Peyer's patch (tissue), 4 donors: ENCODE measurements around the gene METTL1. TPM values are rescaled to one million over a fixed set of nuclear protein-coding genes. Genes with fewer than 3 reads are reported as not detected.

Source experiments
- DNase-seq, 3 donors: peaks; one replicate each; pipeline ENCODE4 v3.0.0-alpha.2; 2017 to 2019
- H3K27ac ChIP-seq, 4 donors: fragments of 200-600 bp; sonication (generic); one replicate each; pipeline ENCODE4 v1.5.1; 2016 to 2019
- H3K27me3 ChIP-seq, 2 donors: fragments of 200-600 bp; sonication (generic); one replicate each; pipeline ENCODE4 v1.5.1; 2019
- H3K36me3 ChIP-seq, 3 donors: fragments of 200-600 bp; sonication (generic); one replicate each; pipeline ENCODE4 v1.5.1; 2016 to 2019
- H3K4me1 ChIP-seq, 4 donors: fragments of 200-600 bp; sonication (generic); one replicate each; pipeline ENCODE4 v1.5.1; 2016 to 2019
- H3K4me3 ChIP-seq, 4 donors: fragments of 200-600 bp; sonication (generic); 1 replicate in 3 of 4; 2 replicates in 1 of 4; pipeline ENCODE4 v1.5.1; 2016 to 2019; ENCODE audit warnings: mild to moderate bottlenecking in 1 of 4
- H3K9me3 ChIP-seq, 4 donors: fragments of 200-600 bp; sonication (generic); one replicate each; pipeline ENCODE4 v1.5.1; 2016 to 2019; ENCODE audit warnings: mild to moderate bottlenecking in 1 of 4
- POLR2A ChIP-seq, 2 donors: fragments of 450-650 bp; IDR thresholded peaks; one replicate each; pipeline ENCODE4 v1.5.1; 2017; ENCODE audit warnings: antibody characterized with exemption in 2 of 2, mild to moderate bottlenecking in 2 of 2, moderate library complexity in 2 of 2
- total RNA-seq, 4 donors: library from RNA; depleted of rRNA; stranded (reverse); fragments of >200 nt; gene quantifications; one replicate each; pipeline ENCODE4 v1.1.0, GENCODE V29; 2016
- TF ChIP-seq, protein P1 (sequence below), 6 experiments: fragments of 450-650 bp in 4 of 6; fragments of 200-600 bp in 2 of 6; sonication (generic) in 1 of 6; IDR thresholded peaks; one replicate each; pipeline ENCODE4 v1.5.1; 2017 to 2019; ENCODE audit warnings: antibody characterized with exemption in 6 of 6, mild to moderate bottlenecking in 3 of 6, moderate library complexity in 1 of 6

METTL1 gene
- total RNA-seq, 4 donors from 2014 or later: 1.2 to 26.4 (median 8.0) TPM

- no peak overlapping the region for H3K27ac ChIP-seq
- H3K9me3 ChIP-seq: no peaks in the 10 kb centered on the region
- TF ChIP-seq, protein P1, sequence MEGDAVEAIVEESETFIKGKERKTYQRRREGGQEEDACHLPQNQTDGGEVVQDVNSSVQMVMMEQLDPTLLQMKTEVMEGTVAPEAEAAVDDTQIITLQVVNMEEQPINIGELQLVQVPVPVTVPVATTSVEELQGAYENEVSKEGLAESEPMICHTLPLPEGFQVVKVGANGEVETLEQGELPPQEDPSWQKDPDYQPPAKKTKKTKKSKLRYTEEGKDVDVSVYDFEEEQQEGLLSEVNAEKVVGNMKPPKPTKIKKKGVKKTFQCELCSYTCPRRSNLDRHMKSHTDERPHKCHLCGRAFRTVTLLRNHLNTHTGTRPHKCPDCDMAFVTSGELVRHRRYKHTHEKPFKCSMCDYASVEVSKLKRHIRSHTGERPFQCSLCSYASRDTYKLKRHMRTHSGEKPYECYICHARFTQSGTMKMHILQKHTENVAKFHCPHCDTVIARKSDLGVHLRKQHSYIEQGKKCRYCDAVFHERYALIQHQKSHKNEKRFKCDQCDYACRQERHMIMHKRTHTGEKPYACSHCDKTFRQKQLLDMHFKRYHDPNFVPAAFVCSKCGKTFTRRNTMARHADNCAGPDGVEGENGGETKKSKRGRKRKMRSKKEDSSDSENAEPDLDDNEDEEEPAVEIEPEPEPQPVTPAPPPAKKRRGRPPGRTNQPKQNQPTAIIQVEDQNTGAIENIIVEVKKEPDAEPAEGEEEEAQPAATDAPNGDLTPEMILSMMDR (IDR thresholded peaks at IDR 0.05): no peak
- TF ChIP-seq POLR2A (IDR thresholded peaks at IDR 0.05): no peak
- H3K27me3 ChIP-seq: peaks cover 0 to 36% of the 10 kb centered on the region in 2 donors
- peaks cover 0 to 23% (median 2%) of the 10 kb centered on the region in 4 donors for H3K4me1 ChIP-seq
- peaks cover 0 to 6% (median 0%) of the 10 kb centered on the region in 3 donors for H3K36me3 ChIP-seq
- DNase-seq: peak in 1 of 3 donors; percentile 34
- H3K4me3 ChIP-seq: no peak overlapping the region
Observed at GRCh38 chr12:57732726-57733593, 38.9 kb downstream of the METTL1 start.

DNA sequence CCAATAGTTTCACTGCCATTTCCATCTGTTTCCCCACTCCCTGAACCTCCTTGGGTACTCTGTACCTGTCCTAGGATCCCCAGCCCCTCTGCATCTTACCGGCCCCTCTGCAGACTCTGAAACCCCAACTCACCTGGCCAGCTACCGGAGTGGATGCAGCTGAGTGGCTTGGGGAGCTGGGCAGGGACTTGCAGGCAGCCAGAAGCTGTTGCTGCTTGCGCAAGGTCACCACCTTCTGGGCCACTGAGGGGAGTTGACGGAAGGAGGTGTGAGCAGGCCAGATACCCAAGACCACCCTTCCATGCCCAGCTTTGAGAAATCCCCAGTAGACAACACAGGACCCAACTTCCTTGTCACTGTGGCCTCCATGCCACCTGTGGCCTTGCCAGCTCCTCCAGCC is 39.6 kb downstream of the METTL1 start:
- peaks cover 0 to 6% (median 0%) of the 10 kb centered on the region in 3 donors for H3K36me3 ChIP-seq
- no peak for TF ChIP-seq POLR2A (IDR thresholded peaks at IDR 0.05)
- TF ChIP-seq, protein P1 (IDR thresholded peaks at IDR 0.05): no peak

GRCh38 chr12:57731411-57732080 is 40.4 kb downstream of the METTL1 start:
- H3K4me3 ChIP-seq: no peak overlapping the region
- peaks cover 0 to 6% (median 0%) of the 10 kb centered on the region in 3 donors for H3K36me3 ChIP-seq
- TF ChIP-seq, protein P1 (IDR thresholded peaks at IDR 0.05): no peak
- TF ChIP-seq POLR2A (IDR thresholded peaks at IDR 0.05): no peak
- H3K27ac ChIP-seq: no peak overlapping the region
- H3K27me3 ChIP-seq: peaks cover 0 to 26% of the 10 kb centered on the region in 2 donors
- peak in 1 of 3 donors; percentile 38 for DNase-seq
- H3K9me3 ChIP-seq: no peaks in the 10 kb centered on the region
- H3K4me1 ChIP-seq: peaks cover 0 to 18% (median 0%) of the 10 kb centered on the region in 4 donors

More for the DNA sequence above, 39.6 kb downstream of the METTL1 start:
- peaks cover 0 to 19% (median 0%) of the 10 kb centered on the region in 4 donors for H3K4me1 ChIP-seq
- H3K27ac ChIP-seq: no peak overlapping the region
- no peak for DNase-seq
- peaks cover 0 to 32% of the 10 kb centered on the region in 2 donors for H3K27me3 ChIP-seq
- H3K9me3 ChIP-seq: no peaks in the 10 kb centered on the region
- H3K4me3 ChIP-seq: no peak overlapping the region

- Histone ChIP-seq H3K36me3 (peaks cover 0 to 6% (median 0%) of the 10 kb centered on the region in 3 donors), H3K4me3 (no peak overlapping the region), H3K27ac (no peak overlapping the region), H3K4me1 (peaks cover 0 to 9% (median 0%) of the 10 kb centered on the region in 4 donors), H3K9me3 (no peaks in the 10 kb centered on the region), H3K27me3 (peaks cover 0 to 18% of the 10 kb centered on the region in 2 donors)
- peak in 1 of 3 donors; percentile 38 for DNase-seq
- TF ChIP-seq, protein P1 (IDR thresholded peaks at IDR 0.05): no peak
- TF ChIP-seq POLR2A (IDR thresholded peaks at IDR 0.05): no peak
Observed at GRCh38 chr12:57730336-57731067, 41.4 kb downstream of the METTL1 start.

GRCh38 chr12:57729321-57729844 is 42.5 kb downstream of the METTL1 start:
- DNase-seq: peak in 1 of 3 donors; percentile 14
- TF ChIP-seq, protein P1 (IDR thresholded peaks at IDR 0.05): no peak
- no peak for TF ChIP-seq POLR2A (IDR thresholded peaks at IDR 0.05)
- Histone ChIP-seq H3K36me3 (peaks cover 0 to 6% (median 0%) of the 10 kb centered on the region in 3 donors), H3K4me3 (no peak overlapping the region), H3K27ac (no peak overlapping the region), H3K4me1 (peaks cover 0 to 9% (median 0%) of the 10 kb centered on the region in 4 donors), H3K9me3 (no peaks in the 10 kb centered on the region), H3K27me3 (peaks cover 0 to 8% of the 10 kb centered on the region in 2 donors)
